ENCODE results near the gene REM1. TPM values are rescaled to one million over a fixed set of nuclear protein-coding genes. Genes with fewer than 3 reads are reported as not detected.
A peak's percentile ranks its signal among the peaks of the same experiment; 100 is the strongest.

The REM1 gene
- total and polyA plus RNA-seq, 10 donors, result 0.79 to 8.1 (median 1.5) TPM

GRCh38 chr20:31489152-31489551 lies 14.1 kb downstream of the REM1 start:
- TF ChIP-seq CTCF (IDR thresholded peaks at IDR 0.05 in 8 of 11, conservative IDR thresholded peaks at IDR 0.05 in 3 of 11), result no peak
- no peak for TF ChIP-seq POLR2AphosphoS5 (IDR thresholded peaks at IDR 0.05)
- no peak for TF ChIP-seq POLR2A (IDR thresholded peaks at IDR 0.05)

GRCh38 chr20:31490752-31491151 lies 15.7 kb downstream of the REM1 start:
- H3K4me3 ChIP-seq, result no peak overlapping the region
- intact Hi-C loops (cut with DNase I; ENCODE audit: low total_unique reads), result no loop called here
- no peaks in the 10 kb centered on the region for H3K9me3 ChIP-seq
- DNase-seq, result no peak
- peaks cover 0 to 3% (median 0%) of the 10 kb centered on the region in 6 donors for H3K4me1 ChIP-seq
- 85 to 96% (median 94%) methylated on average over 3 of the region's 3 CpGs for WGBS, 5 donors
- no peaks in the 10 kb centered on the region for H3K36me3 ChIP-seq
- TF ChIP-seq POLR2AphosphoS5 (IDR thresholded peaks at IDR 0.05), result no peak
- no peak for TF ChIP-seq POLR2A (IDR thresholded peaks at IDR 0.05)
- no peak for TF ChIP-seq CTCF (IDR thresholded peaks at IDR 0.05 in 8 of 11, conservative IDR thresholded peaks at IDR 0.05 in 3 of 11)
- H3K27ac ChIP-seq, result no peak overlapping the region
- H3K27me3 ChIP-seq (replicated peaks in 1 of 7), result peaks cover 0 to 34% (median under 1%) of the 10 kb centered on the region in 7 donors

More at GRCh38 chr20:31489152-31489551, 14.1 kb downstream of the REM1 start:
- no peaks in the 10 kb centered on the region for H3K36me3 ChIP-seq
- intact Hi-C loops (cut with DNase I; ENCODE audit: low total_unique reads), result no loop called here
- DNase-seq, result no peak
- 70 to 87% (median 81%) methylated on average over 3 of the region's 3 CpGs for WGBS, 5 donors
- H3K9me3 ChIP-seq, result peaks cover 0 to 2% (median 0%) of the 10 kb centered on the region in 8 donors
- peaks cover 0 to 42% (median 12%) of the 10 kb centered on the region in 7 donors for H3K27me3 ChIP-seq (replicated peaks in 1 of 7)
- H3K4me3 ChIP-seq, result no peak overlapping the region
- H3K4me1 ChIP-seq, result peaks cover 0 to 10% (median 0%) of the 10 kb centered on the region in 6 donors
- H3K27ac ChIP-seq, result no peak overlapping the region

GRCh38 chr20:31494131-31494530 lies 19.0 kb downstream of the REM1 start:
- 58 to 65% (median 61%) methylated on average over 2 of the region's 2 CpGs for WGBS, 5 donors
- H3K9me3 ChIP-seq, result no peaks in the 10 kb centered on the region
- H3K4me3 ChIP-seq, result no peak overlapping the region
- no peak overlapping the region for H3K27ac ChIP-seq
- peak; percentile 6 for DNase-seq
- peaks cover 0 to 47% (median 0%) of the 10 kb centered on the region in 7 donors for H3K27me3 ChIP-seq (replicated peaks in 1 of 7)
- TF ChIP-seq CTCF (IDR thresholded peaks at IDR 0.05 in 8 of 11, conservative IDR thresholded peaks at IDR 0.05 in 3 of 11) (peak in 1 of 11 experiments; percentile 12), POLR2A (IDR thresholded peaks at IDR 0.05) (no peak), POLR2AphosphoS5 (IDR thresholded peaks at IDR 0.05) (no peak)
- H3K36me3 ChIP-seq, result no peaks in the 10 kb centered on the region
- intact Hi-C loops (cut with DNase I; ENCODE audit: low total_unique reads), result no loop called here
- no peaks in the 10 kb centered on the region for H3K4me1 ChIP-seq

GRCh38 chr20:31496761-31497295 lies 21.7 kb downstream of the REM1 start:
- peak in 2 of 3 donors; percentile 34 to 72 for TF ChIP-seq POLR2AphosphoS5 (IDR thresholded peaks at IDR 0.05)
- TF ChIP-seq CTCF (IDR thresholded peaks at IDR 0.05 in 8 of 11, conservative IDR thresholded peaks at IDR 0.05 in 3 of 11), result no peak
- no peak for TF ChIP-seq POLR2A (IDR thresholded peaks at IDR 0.05)
- Histone ChIP-seq H3K9me3 (no peaks in the 10 kb centered on the region), H3K27me3 (replicated peaks in 1 of 7) (peaks cover 0 to 47% (median 0%) of the 10 kb centered on the region in 7 donors), H3K36me3 (no peaks in the 10 kb centered on the region), H3K4me3 (no peak overlapping the region), H3K27ac (peak overlapping the region in 5 of 8 donors; percentile 21 to 59 (median 51)), H3K4me1 (no peaks in the 10 kb centered on the region)
- no peak for DNase-seq
- 49 to 66% (median 57%) methylated on average over 15 of the region's 15 CpGs for WGBS, 5 donors
- intact Hi-C loops (cut with DNase I; ENCODE audit: low total_unique reads), result no loop called here
